NK-92 (cell line): Measurements from ENCODE around the gene CCDC144A.
"Not testable (repeated sequence)": the region's sequence is repeated elsewhere in the genome, so short reads cannot be mapped to it uniquely, and the experiment has no call there.

Experiments used
- DNase-seq: peaks from one replicate; lab custom pipeline; 2025; ENCODE audit not compliant: unreplicated experiment; lab: John Stamatoyannopoulos, UW

The CCDC144A gene

GRCh38 chr17:16817201-16817600, 127.2 kb downstream of the CCDC144A start:
- DNase-seq = no peak

GRCh38 chr17:16817940-16818339, 127.9 kb downstream of the CCDC144A start:
- DNase-seq = not testable (repeated sequence)

- DNase-seq = no peak
These were observed 128.3 kb downstream of the CCDC144A start for GRCh38 chr17:16818340-16818739.

GRCh38 chr17:16818821-16819683, 129.0 kb downstream of the CCDC144A start:
- DNase-seq = no peak

- no peak for DNase-seq
These were observed 130.3 kb downstream of the CCDC144A start for GRCh38 chr17:16820161-16820877.

GRCh38 chr17:16820979-16821543, 131.0 kb downstream of the CCDC144A start:
- no peak for DNase-seq

GRCh38 chr17:16822133-16822532, 132.1 kb downstream of the CCDC144A start:
- not testable (repeated sequence) for DNase-seq

- DNase-seq = not testable (repeated sequence)
These were observed 133.8 kb downstream of the CCDC144A start for GRCh38 chr17:16823768-16824406.
